Liver (tissue), 9 donors: ENCODE results near the gene STAC2. TPM values are rescaled to one million over a fixed set of nuclear protein-coding genes. Genes with fewer than 3 reads are reported as not detected.

Experiments
- DNase-seq: peaks from one replicate; pipeline ENCODE4 v3.0.0-alpha.2; 2017; ENCODE audit warnings: low spot score
- H3K27ac ChIP-seq, 2 donors: one replicate each; pipeline ENCODE4 v1.7.0; 2013; ENCODE audit warnings: inconsistent platforms in 2 of 2, low read length in 2 of 2, control low read depth in 1 of 2, low read depth in 1 of 2, mild to moderate bottlenecking in 1 of 2
- H3K27me3 ChIP-seq, 4 donors: one replicate each; pipeline versions ENCODE4 v1.6.1 to v1.7.0; 2013; ENCODE audit warnings: low read length in 3 of 4, inconsistent platforms in 1 of 4, mild to moderate bottlenecking in 1 of 4, moderate library complexity in 1 of 4; ENCODE audit not compliant: control insufficient read depth in 4 of 4, insufficient read depth in 4 of 4
- H3K36me3 ChIP-seq, 4 donors: one replicate each; pipeline versions ENCODE4 v1.6.1 to v1.7.0; 2013; ENCODE audit warnings: low read length in 3 of 4, mild to moderate bottlenecking in 3 of 4, low read depth in 1 of 4, moderate library complexity in 1 of 4; ENCODE audit not compliant: control insufficient read depth in 4 of 4, insufficient read depth in 3 of 4
- H3K4me1 ChIP-seq, 4 donors: one replicate each; pipeline versions ENCODE4 v1.6.1 to v1.7.0; 2013; ENCODE audit warnings: low read length in 3 of 4, mild to moderate bottlenecking in 3 of 4, moderate library complexity in 1 of 4; ENCODE audit not compliant: control insufficient read depth in 4 of 4, insufficient read depth in 4 of 4
- H3K4me3 ChIP-seq, 3 donors: one replicate each; pipeline versions ENCODE4 v1.6.1 to v1.7.0; 2013; ENCODE audit warnings: low read length in 3 of 3, control low read depth in 1 of 3, low read depth in 1 of 3, mild to moderate bottlenecking in 1 of 3
- H3K9ac ChIP-seq, 2 donors: one replicate each; pipeline ENCODE4 v1.7.0; 2013; ENCODE audit warnings: low read length in 2 of 2, mild to moderate bottlenecking in 2 of 2, moderate library complexity in 2 of 2, control low read depth in 1 of 2, low read depth in 1 of 2
- H3K9me3 ChIP-seq, 4 donors: one replicate each; pipeline versions ENCODE4 v1.6.1 to v1.7.0; 2013; ENCODE audit warnings: low read length in 3 of 4; ENCODE audit not compliant: control insufficient read depth in 4 of 4
- EGR1 ChIP-seq, 2 donors: IDR thresholded peaks; 2 replicates each; pipeline ENCODE4 v1.6.1; 2016 to 2018; ENCODE audit warnings: antibody characterized with exemption in 2 of 2, low read depth in 2 of 2
- FOXA1 ChIP-seq: IDR thresholded peaks from 2 replicates; pipeline ENCODE4 v1.6.1; 2016; ENCODE audit warnings: antibody characterized with exemption
- FOXA2 ChIP-seq: IDR thresholded peaks from 2 replicates; pipeline ENCODE4 v1.6.1; 2016; ENCODE audit warnings: antibody characterized with exemption
- GABPA ChIP-seq, 2 donors: IDR thresholded peaks in 1 of 2; conservative IDR thresholded peaks in 1 of 2; 2 replicates each; pipeline ENCODE4 v1.6.1; 2016; ENCODE audit warnings: antibody characterized with exemption in 2 of 2, mild to moderate bottlenecking in 1 of 2, moderate library complexity in 1 of 2
- HNF4A ChIP-seq, 2 donors: conservative IDR thresholded peaks; 2 replicates each; pipeline ENCODE4 v1.6.1; 2016; ENCODE audit warnings: antibody characterized with exemption in 2 of 2, mild to moderate bottlenecking in 2 of 2
- HNF4G ChIP-seq: IDR thresholded peaks from 2 replicates; pipeline ENCODE4 v1.6.1; 2016; ENCODE audit warnings: antibody characterized with exemption
- JUND ChIP-seq, 2 donors: IDR thresholded peaks; 2 replicates each; pipeline ENCODE4 v1.6.1; 2016; ENCODE audit warnings: antibody characterized with exemption in 2 of 2
- RAD21 ChIP-seq, 2 donors: IDR thresholded peaks; 2 replicates each; pipeline ENCODE4 v1.6.1; 2016; ENCODE audit warnings: antibody characterized with exemption in 2 of 2, mild to moderate bottlenecking in 2 of 2
- RXRA ChIP-seq, 2 donors: IDR thresholded peaks; 2 replicates each; pipeline ENCODE4 v1.6.1; 2017 to 2018; ENCODE audit warnings: antibody characterized with exemption in 2 of 2, mild to moderate bottlenecking in 1 of 2
- SP1 ChIP-seq: IDR thresholded peaks from 2 replicates; pipeline ENCODE4 v1.6.1; 2018; ENCODE audit warnings: antibody characterized with exemption, mild to moderate bottlenecking
- TAF1 ChIP-seq: conservative IDR thresholded peaks from 2 replicates; pipeline ENCODE4 v1.6.1; 2016; ENCODE audit warnings: antibody characterized with exemption, mild to moderate bottlenecking
- YY1 ChIP-seq: IDR thresholded peaks from 2 replicates; pipeline ENCODE4 v1.6.1; 2016; ENCODE audit warnings: antibody characterized with exemption, mild to moderate bottlenecking
- WGBS: extraction: QIAGEN DNeasy Blood & Tissue Kit; methylation state at CpG from one replicate; pipeline ENCODE4 v1.1.7; 2013; 5-methylcytosine and 5-hydroxymethylcytosine counted together
- polyA plus RNA-seq, 2 donors: library from polyadenylated mRNA; stranded (reverse) in 1 of 2; unstranded in 1 of 2; fragments of 200-250 nt in 1 of 2; fragments of >200 nt in 1 of 2; fragmentation: Nextera tagmentation in 1 of 2; extraction: Ambion mirVana in 1 of 2; gene quantifications; one replicate each; pipeline versions ENCODE4 v1.2.1 to v1.2.3, GENCODE V29; 2013 to 2015
- total RNA-seq, 2 donors: library from RNA; depleted of rRNA; stranded (reverse); fragments of >200 nt; gene quantifications; one replicate each; pipeline ENCODE4 v1.2.3, GENCODE V29; 2014
- TF ChIP-seq, protein P1 (sequence below): IDR thresholded peaks from 2 replicates; pipeline ENCODE4 v1.6.1; 2016; ENCODE audit warnings: antibody characterized with exemption
- TF ChIP-seq, protein P2 (sequence below): IDR thresholded peaks from 2 replicates; pipeline ENCODE4 v1.6.1; 2016; ENCODE audit warnings: antibody characterized with exemption, mild to moderate bottlenecking
- TF ChIP-seq, protein P3 (sequence below): fragments of 150-350 bp; IDR thresholded peaks from 2 replicates; pipeline ENCODE4 v1.5.1; 2017; ENCODE audit warnings: improper control_type of control experiment, low read depth, low read length; ENCODE audit not compliant: missing input control
- TF ChIP-seq, protein P4 (sequence below): IDR thresholded peaks from 2 replicates; pipeline ENCODE4 v1.6.1; 2016; ENCODE audit warnings: antibody characterized with exemption
- TF ChIP-seq, protein P5 (sequence below): IDR thresholded peaks from 2 replicates; pipeline ENCODE4 v1.6.1; 2016; ENCODE audit warnings: antibody characterized with exemption
- donor health status: healthy.
- donor health status: healthy.
- donor health status: healthy.
- donor health status: healthy.
- donor health status: healthy.

STAC2 gene
- total and polyA plus RNA-seq, 4 donors: not detected

DNA sequence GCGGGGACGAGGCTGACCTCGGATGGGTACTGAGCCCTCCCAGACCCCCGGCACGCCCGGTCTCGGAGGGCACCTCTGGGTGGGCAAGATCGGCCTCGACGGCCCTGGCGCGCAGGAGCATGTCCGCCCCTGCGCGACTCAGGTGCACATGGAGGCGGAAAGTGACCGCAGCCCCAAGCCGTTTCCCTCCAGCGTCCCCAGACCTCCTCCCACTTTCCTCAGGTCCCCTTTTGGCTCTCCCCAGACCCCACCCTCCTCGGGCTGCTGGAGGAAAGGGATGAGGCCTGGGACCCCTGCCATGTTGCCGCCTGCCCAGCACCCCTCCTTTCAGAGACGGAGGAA is 15.7 kb downstream of the STAC2 start:
- H3K27me3 ChIP-seq: peaks cover 0 to 2% (median 0%) of the 10 kb centered on the region in 4 donors
- 13% methylated on average over 22 of the region's 22 CpGs for WGBS
- peak overlapping the region in 1 of 3 donors; percentile 22 for H3K4me3 ChIP-seq
- TF ChIP-seq, protein P1, sequence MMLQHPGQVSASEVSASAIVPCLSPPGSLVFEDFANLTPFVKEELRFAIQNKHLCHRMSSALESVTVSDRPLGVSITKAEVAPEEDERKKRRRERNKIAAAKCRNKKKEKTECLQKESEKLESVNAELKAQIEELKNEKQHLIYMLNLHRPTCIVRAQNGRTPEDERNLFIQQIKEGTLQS: no peak
- TF ChIP-seq SP1 (no peak), HNF4G (no peak), RAD21 (IDR thresholded peaks at IDR 0.05) (no peak), HNF4A (conservative IDR thresholded peaks at IDR 0.05) (no peak), YY1 (no peak), RXRA (IDR thresholded peaks at IDR 0.05) (no peak), FOXA2 (no peak), FOXA1 (no peak)
- TF ChIP-seq, protein P2, sequence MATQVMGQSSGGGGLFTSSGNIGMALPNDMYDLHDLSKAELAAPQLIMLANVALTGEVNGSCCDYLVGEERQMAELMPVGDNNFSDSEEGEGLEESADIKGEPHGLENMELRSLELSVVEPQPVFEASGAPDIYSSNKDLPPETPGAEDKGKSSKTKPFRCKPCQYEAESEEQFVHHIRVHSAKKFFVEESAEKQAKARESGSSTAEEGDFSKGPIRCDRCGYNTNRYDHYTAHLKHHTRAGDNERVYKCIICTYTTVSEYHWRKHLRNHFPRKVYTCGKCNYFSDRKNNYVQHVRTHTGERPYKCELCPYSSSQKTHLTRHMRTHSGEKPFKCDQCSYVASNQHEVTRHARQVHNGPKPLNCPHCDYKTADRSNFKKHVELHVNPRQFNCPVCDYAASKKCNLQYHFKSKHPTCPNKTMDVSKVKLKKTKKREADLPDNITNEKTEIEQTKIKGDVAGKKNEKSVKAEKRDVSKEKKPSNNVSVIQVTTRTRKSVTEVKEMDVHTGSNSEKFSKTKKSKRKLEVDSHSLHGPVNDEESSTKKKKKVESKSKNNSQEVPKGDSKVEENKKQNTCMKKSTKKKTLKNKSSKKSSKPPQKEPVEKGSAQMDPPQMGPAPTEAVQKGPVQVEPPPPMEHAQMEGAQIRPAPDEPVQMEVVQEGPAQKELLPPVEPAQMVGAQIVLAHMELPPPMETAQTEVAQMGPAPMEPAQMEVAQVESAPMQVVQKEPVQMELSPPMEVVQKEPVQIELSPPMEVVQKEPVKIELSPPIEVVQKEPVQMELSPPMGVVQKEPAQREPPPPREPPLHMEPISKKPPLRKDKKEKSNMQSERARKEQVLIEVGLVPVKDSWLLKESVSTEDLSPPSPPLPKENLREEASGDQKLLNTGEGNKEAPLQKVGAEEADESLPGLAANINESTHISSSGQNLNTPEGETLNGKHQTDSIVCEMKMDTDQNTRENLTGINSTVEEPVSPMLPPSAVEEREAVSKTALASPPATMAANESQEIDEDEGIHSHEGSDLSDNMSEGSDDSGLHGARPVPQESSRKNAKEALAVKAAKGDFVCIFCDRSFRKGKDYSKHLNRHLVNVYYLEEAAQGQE: no peak
- TF ChIP-seq, protein P3, sequence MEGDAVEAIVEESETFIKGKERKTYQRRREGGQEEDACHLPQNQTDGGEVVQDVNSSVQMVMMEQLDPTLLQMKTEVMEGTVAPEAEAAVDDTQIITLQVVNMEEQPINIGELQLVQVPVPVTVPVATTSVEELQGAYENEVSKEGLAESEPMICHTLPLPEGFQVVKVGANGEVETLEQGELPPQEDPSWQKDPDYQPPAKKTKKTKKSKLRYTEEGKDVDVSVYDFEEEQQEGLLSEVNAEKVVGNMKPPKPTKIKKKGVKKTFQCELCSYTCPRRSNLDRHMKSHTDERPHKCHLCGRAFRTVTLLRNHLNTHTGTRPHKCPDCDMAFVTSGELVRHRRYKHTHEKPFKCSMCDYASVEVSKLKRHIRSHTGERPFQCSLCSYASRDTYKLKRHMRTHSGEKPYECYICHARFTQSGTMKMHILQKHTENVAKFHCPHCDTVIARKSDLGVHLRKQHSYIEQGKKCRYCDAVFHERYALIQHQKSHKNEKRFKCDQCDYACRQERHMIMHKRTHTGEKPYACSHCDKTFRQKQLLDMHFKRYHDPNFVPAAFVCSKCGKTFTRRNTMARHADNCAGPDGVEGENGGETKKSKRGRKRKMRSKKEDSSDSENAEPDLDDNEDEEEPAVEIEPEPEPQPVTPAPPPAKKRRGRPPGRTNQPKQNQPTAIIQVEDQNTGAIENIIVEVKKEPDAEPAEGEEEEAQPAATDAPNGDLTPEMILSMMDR: no peak
- TF ChIP-seq, protein P4, sequence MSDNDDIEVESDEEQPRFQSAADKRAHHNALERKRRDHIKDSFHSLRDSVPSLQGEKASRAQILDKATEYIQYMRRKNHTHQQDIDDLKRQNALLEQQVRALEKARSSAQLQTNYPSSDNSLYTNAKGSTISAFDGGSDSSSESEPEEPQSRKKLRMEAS: no peak
- H3K9me3 ChIP-seq: no peaks in the 10 kb centered on the region
- no peak overlapping the region for H3K9ac ChIP-seq
- peaks cover 0 to 5% (median 1%) of the 10 kb centered on the region in 4 donors for H3K4me1 ChIP-seq
- peaks cover 0 to 3% (median 1%) of the 10 kb centered on the region in 4 donors for H3K36me3 ChIP-seq
- no peak for DNase-seq
- no peak overlapping the region for H3K27ac ChIP-seq

DNA sequence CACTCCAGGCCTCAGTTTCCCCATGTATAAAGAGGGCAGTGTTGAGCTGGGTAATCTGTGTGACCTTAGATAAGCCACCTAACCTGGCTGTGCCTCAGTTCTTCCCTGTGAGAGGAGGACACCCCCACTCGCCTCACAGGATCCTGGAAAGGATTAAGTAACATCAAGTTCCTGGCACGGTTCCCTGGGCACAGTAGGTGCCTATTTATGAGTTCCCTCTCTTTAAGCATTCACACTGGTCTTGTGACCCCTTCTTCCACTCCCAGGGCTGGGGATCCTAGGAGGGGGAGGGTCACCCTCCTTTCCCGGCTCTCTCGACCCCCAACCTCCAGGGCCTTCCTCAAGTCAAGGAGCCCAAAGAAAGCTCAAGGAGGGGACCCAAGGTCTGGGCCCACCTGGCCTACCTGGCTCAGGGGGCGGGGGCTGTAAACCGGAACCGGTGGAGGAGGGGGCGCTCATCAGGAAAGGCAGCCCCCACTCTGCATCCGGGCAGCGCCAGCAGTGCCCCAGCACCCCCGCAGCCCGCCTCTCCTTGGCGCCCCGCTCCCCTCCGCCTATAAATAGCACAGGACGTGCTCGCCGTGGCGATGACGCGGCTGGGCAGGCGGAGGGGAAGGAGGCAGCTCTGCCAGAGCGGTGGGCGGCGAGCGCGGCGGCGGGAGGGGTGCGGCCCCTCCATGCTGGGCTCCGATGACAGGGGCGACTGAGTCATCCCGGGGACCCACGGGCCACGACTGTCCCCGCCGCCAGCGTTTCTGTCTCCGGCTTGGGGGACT is 16.2 kb downstream of the STAC2 start:
- Histone ChIP-seq H3K4me1 (peaks cover 0 to 5% (median 1%) of the 10 kb centered on the region in 4 donors), H3K9me3 (no peaks in the 10 kb centered on the region), H3K27me3 (peaks cover 0 to 2% (median 0%) of the 10 kb centered on the region in 4 donors), H3K36me3 (peaks cover 0 to 8% (median 6%) of the 10 kb centered on the region in 4 donors), H3K4me3 (peak overlapping the region in 1 of 3 donors; percentile 22), H3K9ac (no peak overlapping the region), H3K27ac (no peak overlapping the region)
- 8% methylated on average over 39 of the region's 39 CpGs for WGBS
- no peak for DNase-seq
- TF ChIP-seq FOXA2 (no peak), JUND (IDR thresholded peaks at IDR 0.05) (no peak), HNF4G (no peak), SP1 (no peak), TAF1 (no peak), GABPA (IDR thresholded peaks at IDR 0.05 in 1 of 2, conservative IDR thresholded peaks at IDR 0.05 in 1 of 2) (no peak), RXRA (IDR thresholded peaks at IDR 0.05) (no peak), EGR1 (IDR thresholded peaks at IDR 0.05; ENCODE audit: low read depth in 2 of 2) (no peak)
- TF ChIP-seq, protein P4: no peak
- TF ChIP-seq, protein P1: no peak
- TF ChIP-seq, protein P5, sequence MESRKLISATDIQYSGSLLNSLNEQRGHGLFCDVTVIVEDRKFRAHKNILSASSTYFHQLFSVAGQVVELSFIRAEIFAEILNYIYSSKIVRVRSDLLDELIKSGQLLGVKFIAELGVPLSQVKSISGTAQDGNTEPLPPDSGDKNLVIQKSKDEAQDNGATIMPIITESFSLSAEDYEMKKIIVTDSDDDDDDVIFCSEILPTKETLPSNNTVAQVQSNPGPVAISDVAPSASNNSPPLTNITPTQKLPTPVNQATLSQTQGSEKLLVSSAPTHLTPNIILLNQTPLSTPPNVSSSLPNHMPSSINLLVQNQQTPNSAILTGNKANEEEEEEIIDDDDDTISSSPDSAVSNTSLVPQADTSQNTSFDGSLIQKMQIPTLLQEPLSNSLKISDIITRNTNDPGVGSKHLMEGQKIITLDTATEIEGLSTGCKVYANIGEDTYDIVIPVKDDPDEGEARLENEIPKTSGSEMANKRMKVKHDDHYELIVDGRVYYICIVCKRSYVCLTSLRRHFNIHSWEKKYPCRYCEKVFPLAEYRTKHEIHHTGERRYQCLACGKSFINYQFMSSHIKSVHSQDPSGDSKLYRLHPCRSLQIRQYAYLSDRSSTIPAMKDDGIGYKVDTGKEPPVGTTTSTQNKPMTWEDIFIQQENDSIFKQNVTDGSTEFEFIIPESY: no peak
- TF ChIP-seq, protein P2: no peak
